Measurements from ENCODE around the gene ANKRD33B. TPM values are rescaled to one million over a fixed set of nuclear protein-coding genes. Genes with fewer than 3 reads are reported as not detected.

ANKRD33B gene
- total and polyA plus RNA-seq, 2 of the 13 experiments (the other 11 are each of a cell fraction or from before 2014, with no cell fraction given) = 0.02 TPM; not detected in 1

DNA sequence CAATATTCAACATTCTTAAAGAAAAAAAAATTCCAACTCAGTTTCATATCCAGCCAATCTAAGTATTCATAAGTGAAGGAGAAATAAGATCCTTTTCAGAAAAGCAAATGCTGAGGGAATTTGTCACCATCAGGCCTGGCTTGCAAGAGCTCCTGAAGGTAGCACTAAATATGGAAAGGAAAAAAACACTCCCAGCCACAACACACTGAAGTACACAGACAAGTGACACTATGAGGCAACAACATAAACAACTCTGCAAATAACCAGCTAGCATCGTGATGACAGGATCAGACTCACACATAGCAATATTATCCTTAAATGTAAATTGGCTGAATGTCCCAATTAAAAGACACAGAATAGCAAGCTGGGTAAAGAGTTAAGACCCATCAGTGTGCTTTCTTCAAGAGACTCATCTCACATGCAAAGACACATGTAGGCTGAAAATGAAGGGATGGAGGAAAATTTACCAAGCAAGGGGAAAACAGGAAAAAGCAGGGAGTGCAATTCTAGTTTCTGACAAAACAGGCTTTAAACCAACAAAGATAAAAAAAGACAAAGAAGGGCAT, 33.1 kb downstream of the ANKRD33B start:
- CTCF ChIA-PET (ENCODE audit: low intra/inter-chr PET ratio, low total read pairs) = no interaction called here
- TF ChIP-seq ZNF883 (CRISPR knock-in tag; IDR thresholded peaks at IDR 0.05; ENCODE audit: not compliant biosample characterization) = no peak
- TF ChIP-seq, protein P1, sequence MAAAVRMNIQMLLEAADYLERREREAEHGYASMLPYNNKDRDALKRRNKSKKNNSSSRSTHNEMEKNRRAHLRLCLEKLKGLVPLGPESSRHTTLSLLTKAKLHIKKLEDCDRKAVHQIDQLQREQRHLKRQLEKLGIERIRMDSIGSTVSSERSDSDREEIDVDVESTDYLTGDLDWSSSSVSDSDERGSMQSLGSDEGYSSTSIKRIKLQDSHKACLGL (CRISPR knock-in tag; IDR thresholded peaks at IDR 0.05) = no peak
- TF ChIP-seq ZNF572 (CRISPR knock-in tag; IDR thresholded peaks at IDR 0.05) = no peak
- no peak for TF ChIP-seq ZNF143 (CRISPR knock-in tag; IDR thresholded peaks at IDR 0.05)
- TF ChIP-seq ZNF510 (CRISPR knock-in tag; IDR thresholded peaks at IDR 0.05; ENCODE audit: low read depth) = no peak
- TF ChIP-seq RNF219 (CRISPR knock-in tag; IDR thresholded peaks at IDR 0.05) = no peak
- no peaks in the 10 kb centered on the region for H4K20me1 ChIP-seq (ENCODE audit: insufficient read depth, low read length)
- H3K27me3 ChIP-seq (ENCODE audit: control insufficient read depth in 1 of 2, insufficient read depth in 2 of 2, low read length in 2 of 2) = no peaks in the 10 kb centered on the region
- H3K36me3 ChIP-seq (replicated peaks in 1 of 2; ENCODE audit: control insufficient read depth in 1 of 2, insufficient read depth in 2 of 2, low read length in 2 of 2) = no peaks in the 10 kb centered on the region
- H3K9ac ChIP-seq (ENCODE audit: insufficient read depth, low read depth, low read length) = no peak overlapping the region
- POLR2A ChIA-PET = no interaction called here
- WGBS (ENCODE audit: low lambda C conversion rate) = 25% methylated on average over 1 of the region's 1 CpG
- H3K9me3 ChIP-seq (ENCODE audit: low read length) = no peaks in the 10 kb centered on the region
- ATAC-seq (no peak), FAIRE-seq (no peak), DNase-seq (ENCODE audit: low spot score) (no peak)
- in situ Hi-C loops (cut with HindIII; ENCODE audit: extremely low pct_ligation_motif_present, low pct_unique_long_range_greater_than_20kb) = no loop called here
- intact Hi-C loops (cut with micrococcal nuclease; ENCODE audit: unreplicated experiment) = no loop called here
- peaks cover 25% of the 10 kb centered on the region for H3K4me1 ChIP-seq (ENCODE audit: insufficient read depth, low read length)
- no peak overlapping the region for H3K27ac ChIP-seq (ENCODE audit: extremely low read length, insufficient read depth, low read length)
- H3K79me2 ChIP-seq (ENCODE audit: insufficient read depth, low read length) = no peaks in the 10 kb centered on the region
- no TSS peak for BruUV-seq (replicated peaks)
- H3K4me3 ChIP-seq (replicated peaks in 1 of 3; ENCODE audit: insufficient read depth in 1 of 3, low read depth in 2 of 3, low read length in 3 of 3) = no peak overlapping the region
- H3K4me2 ChIP-seq (ENCODE audit: low read depth, low read length) = no peak overlapping the region
- H2AFZ ChIP-seq (ENCODE audit: low read length) = no peak overlapping the region
